MCF 10A (cell line): ENCODE measurements around the gene LSP1. TPM values are rescaled to one million over a fixed set of nuclear protein-coding genes. Genes with fewer than 3 reads are reported as not detected.
A peak's percentile ranks its signal among the peaks of the same experiment; 100 is the strongest.

Experiments
- BruUV-seq: library from RNA; stranded (reverse); fragments of 400-500 nt; replicated peaks from 2 replicates; lab custom pipeline; 2021; lab: Mats Ljungman, UMichigan
- CTCF ChIA-PET: fragments of 300-600 bp; sonication (Branson Sonifier 250); formaldehyde crosslinking; extraction: SDS; loops from one replicate; lab custom pipeline; 2021; ENCODE audit warnings: antibody characterized with exemption, inconsistent platforms; lab: Yijun Ruan, JAX
- POLR2A ChIA-PET: fragments of 300-600, 350-650 bp; sonication (Branson Sonifier 250); formaldehyde crosslinking; extraction: SDS; loops from one replicate; lab custom pipeline; 2020; ENCODE audit warnings: antibody characterized with exemption, inconsistent platforms; lab: Yijun Ruan, JAX
- DNase-seq: peaks from one replicate; pipeline ENCODE4 v3.0.0-alpha.2; 2018; ENCODE audit not compliant: unreplicated experiment
- H3K27ac Mint-ChIP-seq: one replicate; pipeline ENCODE4 v1.8.0; 2022; ENCODE audit warnings: mild to moderate bottlenecking, low read depth, mixed read lengths; ENCODE audit not compliant: unreplicated experiment
- H3K27me3 Mint-ChIP-seq: one replicate; pipeline ENCODE4 v1.8.0; 2022; ENCODE audit warnings: mixed read lengths; ENCODE audit not compliant: insufficient read depth, unreplicated experiment
- H3K36me3 Mint-ChIP-seq: one replicate; pipeline ENCODE4 v1.8.0; 2022; ENCODE audit warnings: mild to moderate bottlenecking, moderate library complexity, mixed read lengths; ENCODE audit not compliant: insufficient read depth, unreplicated experiment
- H3K4me1 Mint-ChIP-seq: one replicate; pipeline ENCODE4 v1.8.0; 2022; ENCODE audit warnings: mixed read lengths; ENCODE audit not compliant: insufficient read depth, unreplicated experiment
- H3K4me3 Mint-ChIP-seq: one replicate; pipeline ENCODE4 v1.8.0; 2022; ENCODE audit warnings: mild to moderate bottlenecking, moderate library complexity, mixed read lengths; ENCODE audit not compliant: unreplicated experiment
- H3K9me3 Mint-ChIP-seq: one replicate; pipeline ENCODE4 v1.8.0; 2022; ENCODE audit warnings: mixed read lengths; ENCODE audit not compliant: unreplicated experiment
- CTCF ChIP-seq: fragments of 200-600 bp; IDR thresholded peaks from one replicate; pipeline ENCODE4 v1.8.0; 2022; ENCODE audit warnings: antibody characterized with exemption, mild to moderate bottlenecking; ENCODE audit not compliant: unreplicated experiment
- intact Hi-C: fragments of 100-400 bp; cut with micrococcal nuclease; formaldehyde crosslinking; loops from 2 replicates; pipeline ENCODE4 v1.14.1; 2022
- total RNA-seq: library from RNA; stranded (reverse); gene quantifications from 2 replicates; pipeline ENCODE4 v1.2.3, GENCODE V29; 2022

LSP1 gene
- total RNA-seq, 1 experiment from 2014 or later = 3.7 TPM

GRCh38 chr11:1916986-1917522 is 64.2 kb downstream of the LSP1 start:
- BruUV-seq = no TSS peak
- Mint-ChIP-seq H3K4me1 (no peaks in the 10 kb centered on the region), H3K27ac (no peak overlapping the region), H3K9me3 (peaks cover 7% of the 10 kb centered on the region), H3K4me3 (no peak overlapping the region), H3K27me3 (peaks cover 32% of the 10 kb centered on the region), H3K36me3 (no peaks in the 10 kb centered on the region)
- no peak for TF ChIP-seq CTCF
- ChIA-PET CTCF (interaction anchor here (1.0 kb wide), 1 partner anchor 216 kb away, joined by 3 read pairs; no protein-coding TSS in a partner anchor), POLR2A (no interaction called here)
- DNase-seq = no peak
- intact Hi-C loops = loop anchor here (5.0 kb wide), 1 partner anchor 35 kb away; no protein-coding TSS in a partner anchor

DNA sequence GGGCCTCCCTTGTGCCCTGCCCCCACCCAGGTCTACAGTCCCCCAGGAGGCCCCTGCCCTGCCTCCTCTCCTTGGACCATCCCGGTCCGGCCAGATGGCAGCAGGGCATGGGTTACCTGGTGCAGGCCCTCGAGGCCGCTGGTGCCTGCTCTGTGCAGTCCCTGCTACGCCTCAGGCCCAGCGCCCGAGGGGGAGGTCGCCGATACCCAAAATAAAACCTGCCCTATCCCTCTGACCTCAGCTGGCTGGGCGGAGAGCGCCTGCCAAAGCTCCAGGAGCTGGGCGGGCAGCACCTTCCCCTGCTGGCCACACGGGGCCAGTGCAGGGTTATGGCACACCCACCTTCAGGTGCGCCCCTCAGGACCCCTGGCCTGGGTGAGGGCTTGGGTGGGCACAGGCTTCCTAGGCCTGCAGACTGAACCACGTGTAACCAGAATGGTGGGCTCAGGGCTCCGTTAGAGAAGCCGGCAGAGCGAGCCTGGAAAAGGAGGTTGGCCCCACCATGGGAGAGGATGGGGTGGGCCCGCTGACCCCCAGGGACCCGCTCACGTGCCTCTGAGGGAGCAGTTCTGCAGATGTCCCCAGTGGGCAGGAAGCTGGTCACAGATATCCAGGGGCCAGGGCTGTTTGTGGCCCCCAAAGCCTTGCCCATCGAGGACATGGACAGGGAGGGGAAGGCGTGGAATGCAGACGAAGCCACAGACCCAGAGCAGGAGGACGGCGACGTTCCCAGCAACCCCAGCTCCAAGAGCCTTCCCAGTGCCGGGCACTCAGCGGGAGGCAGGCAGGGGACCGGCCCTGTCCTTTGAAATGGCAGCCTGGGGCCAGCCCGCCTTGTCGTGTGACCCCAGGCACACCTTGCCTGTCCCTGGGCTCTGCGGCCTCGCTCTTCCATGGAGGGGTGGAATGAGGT is 64.9 kb downstream of the LSP1 start:
- peaks cover 26% of the 10 kb centered on the region for H3K27me3 Mint-ChIP-seq
- intact Hi-C loops = loop anchor here (1.0 to 5.0 kb wide), 3 partner anchors 35 to 224 kb away; no protein-coding TSS in a partner anchor

DNA sequence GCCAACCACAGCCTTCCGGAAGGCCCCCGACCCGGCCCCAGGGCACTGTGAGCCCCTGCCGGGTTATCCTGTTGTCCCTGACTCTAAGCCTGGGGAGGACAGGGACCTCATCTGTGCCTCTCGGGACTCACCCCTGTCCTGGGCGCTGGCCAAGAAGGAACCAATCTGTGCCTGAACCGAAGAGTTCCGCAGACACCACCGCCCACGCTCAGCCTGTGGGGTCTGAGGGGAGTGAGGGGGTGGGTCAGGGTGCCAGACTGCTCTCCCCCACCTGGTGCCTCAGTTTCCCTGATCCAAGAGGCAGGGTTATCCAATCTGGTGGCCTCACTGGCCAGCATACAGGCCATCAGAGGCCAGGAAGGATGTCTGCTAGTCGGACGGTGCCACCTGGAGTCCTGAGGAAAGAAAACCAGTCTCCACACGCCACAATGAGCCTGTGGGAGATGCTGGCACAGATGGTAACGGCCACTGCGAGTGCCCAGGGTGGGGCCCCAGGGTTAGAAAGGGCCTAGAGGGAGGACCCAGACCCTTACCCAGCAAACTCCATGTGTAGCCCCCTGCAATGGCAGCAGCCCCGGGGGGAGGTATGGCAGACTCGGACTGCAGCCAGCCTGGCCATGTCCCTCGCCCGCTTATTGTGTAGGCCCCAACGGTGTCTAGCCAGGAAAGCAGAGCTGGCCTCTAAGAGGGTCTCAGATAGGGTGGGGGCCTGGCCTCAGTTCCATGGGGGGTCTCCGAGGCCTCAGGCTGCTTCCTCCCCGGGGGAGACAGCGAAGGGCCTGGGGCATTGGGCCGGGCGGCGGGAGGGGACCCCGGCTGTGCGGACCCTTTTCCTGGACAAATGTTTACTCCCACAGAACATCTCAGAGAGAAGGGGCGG is 65.8 kb downstream of the LSP1 start:
- H3K9me3 Mint-ChIP-seq = peaks cover 7% of the 10 kb centered on the region
- H3K36me3 Mint-ChIP-seq = no peaks in the 10 kb centered on the region
- H3K27me3 Mint-ChIP-seq = peaks cover 17% of the 10 kb centered on the region
- H3K27ac Mint-ChIP-seq = no peak overlapping the region
- H3K4me3 Mint-ChIP-seq = no peak overlapping the region
- no peaks in the 10 kb centered on the region for H3K4me1 Mint-ChIP-seq
- no TSS peak for BruUV-seq
- CTCF ChIA-PET = no interaction called here
- peak; percentile 31 for DNase-seq
- peak; percentile 31 for TF ChIP-seq CTCF
- intact Hi-C loops = loop anchor here (1.0 to 5.0 kb wide), 3 partner anchors 36 to 225 kb away; no protein-coding TSS in a partner anchor
- POLR2A ChIA-PET = no interaction called here

More for the DNA sequence above, 64.9 kb downstream of the LSP1 start:
- Mint-ChIP-seq H3K36me3 (no peaks in the 10 kb centered on the region), H3K9me3 (peaks cover 7% of the 10 kb centered on the region), H3K27ac (no peak overlapping the region), H3K4me1 (no peaks in the 10 kb centered on the region), H3K4me3 (no peak overlapping the region)
- ChIA-PET CTCF (no interaction called here), POLR2A (no interaction called here)
- peak; percentile 38 for TF ChIP-seq CTCF
- no peak for DNase-seq
- BruUV-seq = no TSS peak
